Bronchial epithelial cell (primary cell): ENCODE measurements around the gene BRINP1. TPM values are rescaled to one million over a fixed set of nuclear protein-coding genes. Genes with fewer than 3 reads are reported as not detected.

Experiments
- DNase-seq: peaks from one replicate; pipeline ENCODE4 v3.0.0-alpha.2; 2010; ENCODE audit warnings: low read depth
- FAIRE-seq: peaks from 2 replicates; lab custom pipeline; 2011; peaks lifted over from hg19 to GRCh38; lab: Jason Lieb, UNC
- H3K27me3 ChIP-seq: 2 replicates; pipeline ENCODE4 v1.5.1; 2011; ENCODE audit warnings: low read length; ENCODE audit not compliant: control insufficient read depth, insufficient read depth
- H3K36me3 ChIP-seq: 2 replicates; pipeline ENCODE4 v1.5.1; 2011; ENCODE audit warnings: low read length; ENCODE audit not compliant: control insufficient read depth, insufficient read depth
- H3K4me3 ChIP-seq: 2 replicates; pipeline ENCODE4 v1.5.1; 2011; ENCODE audit warnings: mild to moderate bottlenecking, low read depth, low read length, control low read depth
- CTCF ChIP-seq: IDR thresholded peaks from 2 replicates; pipeline ENCODE4 v1.5.1; 2011; ENCODE audit warnings: mild to moderate bottlenecking, moderate library complexity, low read length, control low read depth, inconsistent platforms; ENCODE audit not compliant: insufficient read depth, severe bottlenecking
- total RNA-seq: library from RNA; depleted of rRNA; stranded (reverse); fragments of >200 nt; gene quantifications from 2 replicates; pipeline ENCODE4 v1.2.1, GENCODE V29; 2014

The BRINP1 gene
- total RNA-seq = 0.13 and 1.6 TPM in 2 replicates

DNA sequence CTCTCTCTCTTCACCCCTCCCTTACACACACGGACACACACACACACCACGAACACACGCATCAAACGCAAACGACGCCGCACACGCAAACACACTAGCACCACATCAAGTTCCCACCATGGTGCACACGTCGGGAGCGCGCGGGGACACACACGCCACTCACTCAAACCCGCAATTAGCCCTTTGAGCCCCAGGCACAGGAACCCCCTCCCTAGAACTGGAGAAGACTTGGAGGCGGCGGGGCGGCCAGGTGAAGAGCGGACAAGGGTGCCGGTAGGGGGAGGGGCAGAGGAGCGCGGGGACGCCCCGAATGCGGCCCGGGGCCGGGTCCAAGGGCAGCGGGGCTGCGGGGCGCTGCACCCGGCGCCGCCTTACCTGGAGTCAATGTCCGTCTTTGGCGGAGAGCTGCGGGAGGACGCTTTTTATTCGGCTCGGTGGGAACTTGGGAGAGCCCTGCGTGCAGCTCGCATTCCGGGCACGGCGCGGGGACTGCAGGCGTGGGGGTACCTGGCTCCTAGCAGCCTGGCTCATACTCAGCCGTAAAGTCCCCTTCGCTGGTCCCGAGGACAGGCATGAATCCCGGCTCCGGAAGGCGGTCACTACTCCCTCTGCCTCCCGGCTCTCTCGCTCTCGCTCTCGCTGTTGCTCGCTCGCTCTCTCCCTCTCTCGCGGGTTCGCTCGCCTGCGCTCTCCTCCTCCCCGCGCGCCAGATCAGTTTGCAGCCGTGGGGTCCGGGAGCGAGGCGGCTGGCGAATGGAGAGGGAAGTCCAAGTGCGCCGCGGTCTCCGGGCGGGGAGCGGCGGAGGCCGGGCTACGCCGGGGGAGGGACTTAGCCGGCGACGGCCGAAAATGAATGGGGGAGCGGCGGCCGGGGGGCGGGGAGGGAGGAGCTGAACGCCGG lies at the start of gene BRINP1:
BRINP1 (minus strand) TSS at position 755 of the 901 bp plus-strand sequence. CDS start 56,080 bp downstream, outside the sequence.
- Histone ChIP-seq H3K36me3 (no peaks in the 10 kb centered on the region), H3K27me3 (peaks cover 15% of the 10 kb centered on the region), H3K4me3 (peak within 1 kb of the TSS; percentile 23)
- no peak for DNase-seq
- TF ChIP-seq CTCF = no peak
- FAIRE-seq = no peak

- H3K27me3 ChIP-seq = no peaks in the 10 kb centered on the region
- DNase-seq = no peak
- no peak for FAIRE-seq
- no peak for TF ChIP-seq CTCF
- H3K36me3 ChIP-seq = no peaks in the 10 kb centered on the region
- H3K4me3 ChIP-seq = no peak overlapping the region
Measured at GRCh38 chr9:119418721-119419120, 49.5 kb upstream of the BRINP1 start.

- FAIRE-seq = no peak
- TF ChIP-seq CTCF = no peak
- no peak for DNase-seq
- Histone ChIP-seq H3K27me3 (no peaks in the 10 kb centered on the region), H3K36me3 (no peaks in the 10 kb centered on the region), H3K4me3 (no peak overlapping the region)
Measured at GRCh38 chr9:119416793-119417192, 47.6 kb upstream of the BRINP1 start.

DNA sequence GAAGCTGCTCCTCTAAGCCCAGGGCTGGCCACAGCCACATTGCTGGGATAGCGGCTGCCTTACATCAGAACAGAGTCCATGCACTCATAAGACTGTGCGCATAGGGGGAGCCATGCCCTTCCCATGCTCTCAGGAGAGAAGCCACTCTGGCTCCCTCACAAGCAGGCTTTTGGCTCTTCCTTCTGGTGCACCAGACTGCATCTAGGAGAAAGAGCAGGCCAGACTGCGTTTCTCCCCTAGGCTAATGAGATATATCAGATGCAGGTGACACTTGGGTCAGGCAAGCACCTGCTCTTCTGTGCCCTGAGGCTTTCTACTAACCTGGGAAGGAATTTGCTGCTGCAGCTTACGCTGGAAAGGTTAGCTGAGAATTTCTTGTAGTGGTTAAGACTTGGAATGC lies 43.2 kb upstream of the BRINP1 start:
- Histone ChIP-seq H3K36me3 (no peaks in the 10 kb centered on the region), H3K27me3 (no peaks in the 10 kb centered on the region), H3K4me3 (no peak overlapping the region)
- TF ChIP-seq CTCF = no peak
- no peak for FAIRE-seq
- DNase-seq = no peak

GRCh38 chr9:119409552-119409951 lies 40.3 kb upstream of the BRINP1 start:
- H3K36me3 ChIP-seq = no peaks in the 10 kb centered on the region
- H3K27me3 ChIP-seq = no peaks in the 10 kb centered on the region
- no peak overlapping the region for H3K4me3 ChIP-seq
- DNase-seq = no peak
- no peak for TF ChIP-seq CTCF
- FAIRE-seq = no peak
